ENCODE results near the gene ZNF764. TPM values are rescaled to one million over a fixed set of nuclear protein-coding genes. Genes with fewer than 3 reads are reported as not detected.
A peak's percentile ranks its signal among the peaks of the same experiment; 100 is the strongest.
"Not testable (repeated sequence)": the region's sequence is repeated elsewhere in the genome, so short reads cannot be mapped to it uniquely, and the experiment has no call there.

Gene ZNF764
- total RNA-seq, 1 donor from 2014 or later, result 8.4 TPM

- ATAC-seq (peak in 1 of 2 donors; percentile 29), DNase-seq (no peak)
- Histone ChIP-seq H3K27me3 (ENCODE audit: low read depth) (no peaks in the 10 kb centered on the region), H3K27ac (no peak overlapping the region), H3K4me3 (no peak overlapping the region), H3K9me3 (no peaks in the 10 kb centered on the region), H3K4me1 (peaks cover 15% of the 10 kb centered on the region), H3K36me3 (peaks cover 57% of the 10 kb centered on the region)
- no peak for TF ChIP-seq CTCF (IDR thresholded peaks at IDR 0.05)
- intact Hi-C loops (cut with DNase I), result no loop called here
Observed at GRCh38 chr16:30602616-30603277, 44.6 kb upstream of the ZNF764 start.

DNA sequence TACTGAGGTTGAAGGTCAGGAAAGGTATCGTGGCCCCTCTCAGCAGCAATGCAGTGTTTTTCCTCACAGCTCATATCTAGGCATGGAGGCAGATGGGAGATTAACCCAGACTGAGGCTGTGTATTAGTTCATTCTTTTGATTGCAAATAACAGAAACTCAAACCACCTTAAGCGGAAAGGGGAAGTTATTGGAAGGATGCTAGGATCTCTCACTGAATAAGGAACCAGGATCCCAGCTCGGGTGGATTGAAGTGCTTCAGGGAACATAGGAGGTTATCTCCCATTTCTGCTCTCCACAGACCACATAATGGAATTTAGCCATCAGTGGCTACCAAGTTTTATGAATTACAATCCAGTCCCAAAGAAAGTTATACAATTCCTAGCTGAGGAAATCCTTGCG, 43.8 kb upstream of the ZNF764 start:
- Histone ChIP-seq H3K27ac (no peak overlapping the region), H3K27me3 (ENCODE audit: low read depth) (no peaks in the 10 kb centered on the region), H3K36me3 (peaks cover 50% of the 10 kb centered on the region), H3K4me3 (no peak overlapping the region), H3K9me3 (no peaks in the 10 kb centered on the region), H3K4me1 (peaks cover 15% of the 10 kb centered on the region)
- ATAC-seq, result no peak
- DNase-seq, result no peak
- TF ChIP-seq CTCF (IDR thresholded peaks at IDR 0.05), result no peak
- intact Hi-C loops (cut with DNase I), result no loop called here

DNA sequence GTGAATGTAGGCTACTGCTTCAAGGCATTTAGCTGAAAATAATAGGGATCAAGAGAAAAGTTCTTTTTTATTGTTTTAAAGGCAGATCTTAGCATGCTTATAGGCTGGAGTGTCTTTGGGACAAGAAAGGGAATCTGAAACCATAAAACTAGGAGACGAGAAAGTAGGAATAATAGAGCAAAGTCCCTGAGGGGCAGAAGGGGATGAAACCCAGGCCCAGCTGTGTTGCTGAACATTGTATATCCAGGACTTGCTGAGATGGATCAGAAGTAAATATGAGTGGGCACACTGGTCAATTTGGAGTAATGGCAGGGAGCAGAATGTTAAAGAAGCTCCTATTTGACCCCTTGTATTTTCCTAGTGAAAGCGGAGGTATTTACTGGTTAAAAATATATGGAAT, 42.8 kb upstream of the ZNF764 start:
- TF ChIP-seq CTCF (IDR thresholded peaks at IDR 0.05), result no peak

GRCh38 chr16:30600215-30600614, 42.0 kb upstream of the ZNF764 start:
- DNase-seq (no peak), ATAC-seq (no peak)
- Histone ChIP-seq H3K27ac (no peak overlapping the region), H3K27me3 (ENCODE audit: low read depth) (no peaks in the 10 kb centered on the region), H3K4me1 (peaks cover 15% of the 10 kb centered on the region), H3K36me3 (peaks cover 32% of the 10 kb centered on the region), H3K4me3 (no peak overlapping the region), H3K9me3 (no peaks in the 10 kb centered on the region)
- TF ChIP-seq CTCF (IDR thresholded peaks at IDR 0.05), result no peak
- intact Hi-C loops (cut with DNase I), result no loop called here

More for the DNA sequence above, 42.8 kb upstream of the ZNF764 start:
- Histone ChIP-seq H3K27me3 (ENCODE audit: low read depth) (no peaks in the 10 kb centered on the region), H3K4me3 (no peak overlapping the region), H3K36me3 (peaks cover 39% of the 10 kb centered on the region), H3K4me1 (peaks cover 15% of the 10 kb centered on the region), H3K9me3 (no peaks in the 10 kb centered on the region), H3K27ac (no peak overlapping the region)
- intact Hi-C loops (cut with DNase I), result no loop called here
- DNase-seq (no peak), ATAC-seq (no peak)

DNA sequence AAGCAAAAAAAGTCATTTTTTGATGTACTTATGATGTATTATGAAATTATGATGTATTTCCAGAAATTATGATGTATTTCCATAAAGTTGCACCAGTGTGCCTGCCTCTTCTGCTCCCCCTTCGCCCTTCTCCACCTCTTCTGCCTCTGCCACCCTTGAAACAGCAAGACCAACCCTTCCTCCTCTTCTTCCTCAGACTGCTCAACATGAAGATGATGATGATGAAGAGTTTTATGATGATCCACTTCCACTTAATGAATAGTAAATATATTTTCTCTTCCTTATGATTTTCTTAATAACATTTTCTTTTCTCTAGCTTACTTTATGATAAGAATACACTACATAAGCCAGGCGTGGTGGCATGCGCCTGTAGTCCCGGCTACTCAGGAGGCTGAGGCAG, 34.7 kb upstream of the ZNF764 start:
- Histone ChIP-seq H3K4me3 (no peak overlapping the region), H3K9me3 (no peaks in the 10 kb centered on the region), H3K36me3 (peaks cover 2% of the 10 kb centered on the region), H3K27ac (no peak overlapping the region), H3K4me1 (no peaks in the 10 kb centered on the region), H3K27me3 (ENCODE audit: low read depth) (no peaks in the 10 kb centered on the region)
- DNase-seq (no peak), ATAC-seq (no peak)
- intact Hi-C loops (cut with DNase I), result no loop called here
- no peak for TF ChIP-seq CTCF (IDR thresholded peaks at IDR 0.05)

- H3K4me1 ChIP-seq; intact Hi-C loops (cut with DNase I); ATAC-seq; H3K27me3 ChIP-seq (ENCODE audit: low read depth); H3K9me3 ChIP-seq; H3K4me3 ChIP-seq; H3K27ac ChIP-seq; H3K36me3 ChIP-seq; DNase-seq: not testable (repeated sequence)
Observed at GRCh38 chr16:30590869-30591268, 32.7 kb upstream of the ZNF764 start.

DNA sequence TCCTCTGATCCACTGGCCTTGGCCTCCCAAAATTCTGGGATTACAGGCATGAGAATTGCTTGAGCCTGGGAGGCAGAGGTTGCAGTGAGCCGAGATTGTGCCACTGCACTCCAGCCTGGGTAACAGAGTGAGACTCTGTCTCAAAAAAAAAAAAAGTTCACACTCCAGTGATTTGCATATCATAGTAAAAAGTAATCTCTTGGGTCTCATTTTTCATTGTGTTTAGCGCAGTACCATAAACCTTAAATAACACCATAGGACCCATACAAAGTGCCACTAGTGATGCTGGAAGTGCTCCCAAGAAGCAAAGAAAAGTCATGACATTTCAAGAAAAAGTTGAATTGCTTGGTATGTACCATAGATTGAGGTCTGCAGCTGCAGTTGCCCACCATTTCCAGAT, 31.4 kb upstream of the ZNF764 start:
- H3K4me1 ChIP-seq, result peaks cover 12% of the 10 kb centered on the region
- ATAC-seq; H3K36me3 ChIP-seq; DNase-seq; intact Hi-C loops (cut with DNase I); H3K27me3 ChIP-seq (ENCODE audit: low read depth); H3K9me3 ChIP-seq; H3K27ac ChIP-seq; H3K4me3 ChIP-seq: not testable (repeated sequence)
